SU-DHL-6 (cell line): ENCODE data around the gene PRKCE.

Source experiments
- CTCF ChIP-seq: fragments of 200-600 bp; sonication (generic); IDR thresholded peaks from one replicate; pipeline ENCODE4 v1.5.1; 2017; ENCODE audit warnings: antibody characterized with exemption, mild to moderate bottlenecking, low read length, moderate library complexity; ENCODE audit not compliant: insufficient read depth, poor library complexity, severe bottlenecking
- EZH2phosphoT487 ChIP-seq: fragments of 200-600 bp; sonication (generic), shearing (Covaris generic); conservative IDR thresholded peaks from 2 replicates; pipeline ENCODE4 v1.6.1; 2018; ENCODE audit warnings: mild to moderate bottlenecking, antibody characterized with exemption, low read length, moderate library complexity, mixed read lengths

GRCh38 chr2:46171996-46172546 lies 520.6 kb downstream of the PRKCE start:
- no peak for TF ChIP-seq CTCF
- no peak for TF ChIP-seq EZH2phosphoT487
